Thyroid gland (tissue), 4 donors: ENCODE data around the gene CIB1.

Experiments used
- POLR2A ChIP-seq, 2 donors: fragments of 450-650 bp; IDR thresholded peaks; one replicate each; pipeline ENCODE4 v1.6.1; 2017; ENCODE audit warnings: antibody characterized with exemption in 2 of 2, mild to moderate bottlenecking in 2 of 2, moderate library complexity in 1 of 2
- TF ChIP-seq, protein P1 (sequence below), 6 experiments: fragments of 200-600 bp in 3 of 6; fragments of 450-650 bp in 3 of 6; sonication (generic) in 3 of 6; IDR thresholded peaks; one replicate each; pipeline ENCODE4 v1.5.1; 2016 to 2019; ENCODE audit warnings: antibody characterized with exemption in 6 of 6, mild to moderate bottlenecking in 2 of 6, inconsistent platforms in 1 of 6, moderate library complexity in 1 of 6

DNA sequence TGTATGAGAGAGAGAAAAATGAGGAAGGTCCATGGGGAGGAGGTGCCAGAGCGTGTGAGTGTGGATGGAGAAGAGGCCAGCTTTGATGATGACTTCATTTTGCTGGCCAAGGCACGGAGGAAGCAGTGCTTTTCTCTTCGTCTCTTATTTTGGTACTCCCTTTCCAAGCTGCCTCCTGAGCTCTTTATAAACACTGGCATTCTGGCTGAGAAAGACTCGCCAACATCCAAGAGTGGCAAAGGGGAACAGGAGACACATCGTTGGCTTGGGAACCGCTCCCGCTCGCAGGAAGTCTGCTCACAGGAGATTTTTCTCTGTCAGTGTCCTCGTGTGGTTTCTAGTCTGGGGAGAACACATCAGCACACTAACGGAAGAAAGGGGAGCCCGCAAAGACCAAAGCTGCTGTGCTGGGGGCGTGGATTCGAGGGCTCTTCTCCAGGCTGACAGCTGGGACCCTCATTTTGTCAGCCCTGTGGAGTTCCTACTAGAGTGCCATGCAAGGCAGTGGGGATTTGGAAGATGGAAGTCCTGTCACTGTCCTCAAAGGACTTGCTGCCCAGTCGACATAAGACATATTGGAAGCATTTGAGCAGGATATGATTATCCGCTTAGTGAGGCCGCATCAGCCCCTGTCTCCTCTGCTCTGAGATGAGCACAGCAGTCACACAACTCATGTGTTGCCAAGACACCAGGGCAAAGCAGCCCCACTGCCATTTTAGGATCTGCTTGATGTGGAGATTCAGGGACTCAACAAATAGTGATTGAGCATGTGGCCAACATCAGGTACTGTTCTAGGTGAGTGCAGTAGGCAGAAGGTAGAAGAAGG lies 40.6 kb downstream of the CIB1 start:
- TF ChIP-seq, protein P1, sequence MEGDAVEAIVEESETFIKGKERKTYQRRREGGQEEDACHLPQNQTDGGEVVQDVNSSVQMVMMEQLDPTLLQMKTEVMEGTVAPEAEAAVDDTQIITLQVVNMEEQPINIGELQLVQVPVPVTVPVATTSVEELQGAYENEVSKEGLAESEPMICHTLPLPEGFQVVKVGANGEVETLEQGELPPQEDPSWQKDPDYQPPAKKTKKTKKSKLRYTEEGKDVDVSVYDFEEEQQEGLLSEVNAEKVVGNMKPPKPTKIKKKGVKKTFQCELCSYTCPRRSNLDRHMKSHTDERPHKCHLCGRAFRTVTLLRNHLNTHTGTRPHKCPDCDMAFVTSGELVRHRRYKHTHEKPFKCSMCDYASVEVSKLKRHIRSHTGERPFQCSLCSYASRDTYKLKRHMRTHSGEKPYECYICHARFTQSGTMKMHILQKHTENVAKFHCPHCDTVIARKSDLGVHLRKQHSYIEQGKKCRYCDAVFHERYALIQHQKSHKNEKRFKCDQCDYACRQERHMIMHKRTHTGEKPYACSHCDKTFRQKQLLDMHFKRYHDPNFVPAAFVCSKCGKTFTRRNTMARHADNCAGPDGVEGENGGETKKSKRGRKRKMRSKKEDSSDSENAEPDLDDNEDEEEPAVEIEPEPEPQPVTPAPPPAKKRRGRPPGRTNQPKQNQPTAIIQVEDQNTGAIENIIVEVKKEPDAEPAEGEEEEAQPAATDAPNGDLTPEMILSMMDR (IDR thresholded peaks at IDR 0.05), result no peak
- TF ChIP-seq POLR2A (IDR thresholded peaks at IDR 0.05), result no peak
